Measurements from ENCODE around the gene BCKDK.
A peak's percentile ranks its signal among the peaks of the same experiment; 100 is the strongest.
"Not testable (repeated sequence)": the region's sequence is repeated elsewhere in the genome, so short reads cannot be mapped to it uniquely, and the experiment has no call there.

BCKDK gene

GRCh38 chr16:31100876-31101641, 7.1 kb upstream of the BCKDK start:
- not testable (repeated sequence) for DNase-seq

GRCh38 chr16:31105677-31106213, 2.4 kb upstream of the BCKDK start:
- peak; percentile 80 for DNase-seq

- no peak for DNase-seq
These were observed 1.4 kb upstream of the BCKDK start for GRCh38 chr16:31106509-31107464.

GRCh38 chr16:31107465-31107867, 720 bp upstream of the BCKDK start:
- no peak for DNase-seq

- no peak for DNase-seq
These were observed 790 bp downstream of the BCKDK start for GRCh38 chr16:31108794-31109558.

GRCh38 chr16:31109622-31110021, 1.4 kb downstream of the BCKDK start:
- no peak for DNase-seq

GRCh38 chr16:31110106-31111034, 2.2 kb downstream of the BCKDK start:
- no peak for DNase-seq

- DNase-seq: no peak
These were observed 3.8 kb downstream of the BCKDK start for GRCh38 chr16:31111881-31112466.

GRCh38 chr16:31112711-31113110, 4.5 kb downstream of the BCKDK start:
- DNase-seq: no peak

GRCh38 chr16:31113121-31114120, 5.2 kb downstream of the BCKDK start:
- no peak for DNase-seq

GRCh38 chr16:31114468-31114867, 6.3 kb downstream of the BCKDK start:
- no peak for DNase-seq

- peak; percentile 98 for DNase-seq
These were observed 9.4 kb downstream of the BCKDK start, which contains the start of gene KAT8 for GRCh38 chr16:31117384-31118222. Gene KAT8 (plus strand): TSS chr16:31117664. CDS start chr16:31117682, 18 bp downstream.

GRCh38 chr16:31118223-31119155, 10.3 kb downstream of the BCKDK start:
- DNase-seq: no peak

GRCh38 chr16:31120129-31120528, 11.9 kb downstream of the BCKDK start:
- no peak for DNase-seq

GRCh38 chr16:31125844-31126243, 17.7 kb downstream of the BCKDK start:
- no peak for DNase-seq

- no peak for DNase-seq
These were observed 19.0 kb downstream of the BCKDK start for GRCh38 chr16:31127182-31127581.

- no peak for DNase-seq
These were observed 20.8 kb downstream of the BCKDK start for GRCh38 chr16:31128711-31129567.
